IMR-90 (cell line): ENCODE data around the gene TMOD1. TPM values are rescaled to one million over a fixed set of nuclear protein-coding genes. Genes with fewer than 3 reads are reported as not detected.
A peak's percentile ranks its signal among the peaks of the same experiment; 100 is the strongest.
"Not testable (repeated sequence)": the region's sequence is repeated elsewhere in the genome, so short reads cannot be mapped to it uniquely, and the experiment has no call there.

Experiments
- ATAC-seq: fragments of 200-7000 bp; cut with Tn5 transposase; 2 replicates; pipeline ENCODE4 v1.9.1; 2020; ENCODE audit warnings: low read depth, mild to moderate bottlenecking, moderate library complexity
- BruUV-seq: library from RNA; stranded (reverse); fragments of 400-500 nt; replicated peaks from 2 replicates; lab custom pipeline; 2021; lab: Mats Ljungman, UMichigan
- CTCF ChIA-PET: fragments of 300-600 bp; formaldehyde crosslinking; extraction: SDS; loops from one replicate; lab custom pipeline; 2021; ENCODE audit warnings: antibody characterized with exemption; lab: Yijun Ruan, JAX
- POLR2A ChIA-PET: fragments of 300-600 bp; sonication (Branson Sonifier 250); formaldehyde crosslinking; loops from one replicate; lab custom pipeline; 2022; ENCODE audit warnings: antibody characterized with exemption; ENCODE audit not compliant: unreplicated experiment; lab: Charles Lee
- DNase-seq: peaks from one replicate; pipeline ENCODE4 v3.0.0; 2013
- H2AFZ ChIP-seq: replicated peaks from 2 replicates; pipeline ENCODE3; 2013; ENCODE audit warnings: low read length, mild to moderate bottlenecking; ENCODE audit not compliant: poor library complexity
- H2AK5ac ChIP-seq: 2 replicates; pipeline ENCODE4 v1.6.1; 2013; ENCODE audit warnings: low read depth, low read length, inconsistent platforms
- H2AK9ac ChIP-seq: replicated peaks from 2 replicates; pipeline ENCODE3; 2013; ENCODE audit warnings: mild to moderate bottlenecking, low read depth, low read length, moderate library complexity; ENCODE audit not compliant: poor library complexity
- H2BK120ac ChIP-seq: 2 replicates; pipeline ENCODE4 v1.6.1; 2013; ENCODE audit warnings: low read depth, low read length, inconsistent platforms
- H2BK15ac ChIP-seq: 3 replicates; pipeline ENCODE4 v1.6.1; 2013; ENCODE audit warnings: low read depth, low read length, inconsistent platforms
- H2BK20ac ChIP-seq: 2 replicates; pipeline ENCODE4 v1.6.1; 2013; ENCODE audit warnings: low read depth, mild to moderate bottlenecking, inconsistent platforms, low read length, moderate library complexity
- H2BK5ac ChIP-seq: 2 replicates; pipeline ENCODE4 v1.6.1; 2013; ENCODE audit warnings: mild to moderate bottlenecking, low read depth, low read length, inconsistent platforms; ENCODE audit not compliant: poor library complexity, severe bottlenecking
- H3K14ac ChIP-seq: replicated peaks from 2 replicates; pipeline ENCODE4 v1.6.1; 2013; ENCODE audit warnings: low read depth, low read length, inconsistent platforms
- H3K18ac ChIP-seq: 2 replicates; pipeline ENCODE4 v1.6.1; 2013; ENCODE audit warnings: low read depth, low read length, control low read depth
- H3K23ac ChIP-seq: 2 replicates; pipeline ENCODE4 v1.6.1; 2013; ENCODE audit warnings: low read depth, low read length, inconsistent platforms
- H3K27ac ChIP-seq: 2 replicates; pipeline ENCODE4 v1.5.1; 2013; ENCODE audit warnings: mild to moderate bottlenecking, control low read depth, low read length; ENCODE audit not compliant: insufficient read depth
- H3K27me3 ChIP-seq: 2 replicates; pipeline ENCODE4 v1.6.1; 2013; ENCODE audit warnings: low read length; ENCODE audit not compliant: control insufficient read depth, insufficient read depth
- H3K36me3 ChIP-seq: 2 replicates; pipeline ENCODE4 v1.6.1; 2013; ENCODE audit warnings: low read length, mixed read lengths; ENCODE audit not compliant: control insufficient read depth, insufficient read depth
- H3K4ac ChIP-seq: 2 replicates; pipeline ENCODE4 v1.6.1; 2013; ENCODE audit warnings: low read depth, low read length, inconsistent platforms
- H3K4me1 ChIP-seq: 2 replicates; pipeline ENCODE4 v1.6.1; 2013; ENCODE audit warnings: low read length, mixed read lengths; ENCODE audit not compliant: control insufficient read depth, insufficient read depth
- H3K4me2 ChIP-seq: 2 replicates; pipeline ENCODE4 v1.6.1; 2013; ENCODE audit warnings: low read depth, mild to moderate bottlenecking, control low read depth, low read length, moderate library complexity
- H3K4me3 ChIP-seq: 2 replicates; pipeline ENCODE4 v1.5.1; 2013; ENCODE audit warnings: low read depth, mild to moderate bottlenecking, control low read depth, low read length, moderate library complexity; ENCODE audit not compliant: insufficient read depth
- H3K56ac ChIP-seq: 2 replicates; pipeline ENCODE4 v1.6.1; 2013; ENCODE audit warnings: low read length, inconsistent platforms; ENCODE audit not compliant: insufficient read depth; ENCODE audit errors: extremely low read depth
- H3K79me1 ChIP-seq, 2 experiments: 2 replicates each; pipeline ENCODE4 v1.6.1; 2013; ENCODE audit warnings: low read length in 2 of 2, inconsistent platforms in 1 of 2, low read depth in 1 of 2
- H3K9ac ChIP-seq: 2 replicates; pipeline ENCODE4 v1.6.1; 2013; ENCODE audit warnings: low read depth, low read length, control low read depth
- H3K9me1 ChIP-seq: 2 replicates; pipeline ENCODE4 v1.6.1; 2013; ENCODE audit warnings: low read length, inconsistent platforms; ENCODE audit not compliant: insufficient read depth
- H3K9me3 ChIP-seq: 2 replicates; pipeline ENCODE4 v1.6.1; 2013; ENCODE audit warnings: low read length; ENCODE audit not compliant: control insufficient read depth, insufficient read depth
- H4K20me1 ChIP-seq: 2 replicates; pipeline ENCODE4 v1.6.1; 2013; ENCODE audit warnings: low read length, inconsistent platforms; ENCODE audit not compliant: insufficient read depth
- H4K5ac ChIP-seq: 2 replicates; pipeline ENCODE4 v1.6.1; 2013; ENCODE audit warnings: mild to moderate bottlenecking, low read depth, low read length, control low read depth
- H4K8ac ChIP-seq, 2 experiments: 2 replicates each; pipeline ENCODE4 v1.6.1; 2013; ENCODE audit warnings: low read depth in 2 of 2, low read length in 2 of 2, control low read depth in 1 of 2, inconsistent platforms in 1 of 2
- H4K91ac ChIP-seq: 2 replicates; pipeline ENCODE4 v1.6.1; 2013; ENCODE audit warnings: low read depth, low read length, inconsistent platforms; ENCODE audit not compliant: insufficient read depth
- BHLHE40 ChIP-seq: fragments of 150-350 bp; IDR thresholded peaks from 2 replicates; pipeline ENCODE4 v1.6.1; 2016; ENCODE audit warnings: mild to moderate bottlenecking, low read depth, low read length
- MAZ ChIP-seq: IDR thresholded peaks from 2 replicates; pipeline ENCODE4 v1.6.1; 2012; ENCODE audit warnings: low read depth, mild to moderate bottlenecking, low read length, improper control_type of control experiment, moderate library complexity, borderline replicate concordance
- MXI1 ChIP-seq: IDR thresholded peaks from 2 replicates; pipeline ENCODE4 v1.6.1; 2012; ENCODE audit warnings: low read depth, mild to moderate bottlenecking, low read length, moderate library complexity, borderline replicate concordance
- NFE2L2 ChIP-seq: fragments of 150-350 bp; IDR thresholded peaks from 2 replicates; pipeline ENCODE4 v1.6.1; 2016; ENCODE audit warnings: low read depth, mild to moderate bottlenecking, low read length
- RAD21 ChIP-seq: IDR thresholded peaks from 2 replicates; pipeline ENCODE4 v1.6.1; 2012; ENCODE audit warnings: low read length, improper control_type of control experiment
- RFX5 ChIP-seq: IDR thresholded peaks from 2 replicates; pipeline ENCODE4 v1.8.0; 2012; ENCODE audit warnings: low read depth, mild to moderate bottlenecking, low read length, moderate library complexity
- WGBS, 2 experiments: methylation state at CpG; one replicate each; pipeline versions ENCODE4 v1.1.5 to v1.1.7; 2013; ENCODE audit warnings: missing lambda C conversion rate in 2 of 2; ENCODE audit not compliant: insufficient read length in 1 of 2; ENCODE audit errors: extremely low coverage in 2 of 2; 5-methylcytosine and 5-hydroxymethylcytosine counted together
- dilution Hi-C: fragments of 300-500 bp; cut with HindIII; formaldehyde crosslinking; loops from one replicate; pipeline ENCODE4 v1.14.3; 2018; ENCODE audit warnings: low sequenced_read_pairs; ENCODE audit not compliant: unreplicated experiment
- in situ Hi-C: fragments of 300-500 bp; cut with MboI; formaldehyde crosslinking; loops from 3 replicates; pipeline ENCODE4 v1.14.3; 2019; ENCODE audit warnings: low sequenced_read_pairs, inconsistent platforms, mixed read lengths
- intact Hi-C: fragments of 100-400 bp; cut with micrococcal nuclease; formaldehyde crosslinking; loops from 2 replicates; pipeline ENCODE4 v1.10.0; 2022
- polyA plus RNA-seq, 3 experiments: library from polyadenylated mRNA; depleted of rRNA; stranded (reverse); fragments of >200 nt; gene quantifications; 2 replicates each; pipeline ENCODE4 v1.2.3, GENCODE V29; 2012; ENCODE audit warnings: low replicate concordance in 1 of 3
- total RNA-seq: library from RNA; depleted of rRNA; stranded (reverse); fragments of >200 nt; gene quantifications from 2 replicates; pipeline ENCODE4 v1.2.3, GENCODE V29; 2012

Gene TMOD1
- total and polyA plus RNA-seq, 2 of the 4 experiments (the other 2 are of a cell fraction) = 0.18 to 0.38 TPM

DNA sequence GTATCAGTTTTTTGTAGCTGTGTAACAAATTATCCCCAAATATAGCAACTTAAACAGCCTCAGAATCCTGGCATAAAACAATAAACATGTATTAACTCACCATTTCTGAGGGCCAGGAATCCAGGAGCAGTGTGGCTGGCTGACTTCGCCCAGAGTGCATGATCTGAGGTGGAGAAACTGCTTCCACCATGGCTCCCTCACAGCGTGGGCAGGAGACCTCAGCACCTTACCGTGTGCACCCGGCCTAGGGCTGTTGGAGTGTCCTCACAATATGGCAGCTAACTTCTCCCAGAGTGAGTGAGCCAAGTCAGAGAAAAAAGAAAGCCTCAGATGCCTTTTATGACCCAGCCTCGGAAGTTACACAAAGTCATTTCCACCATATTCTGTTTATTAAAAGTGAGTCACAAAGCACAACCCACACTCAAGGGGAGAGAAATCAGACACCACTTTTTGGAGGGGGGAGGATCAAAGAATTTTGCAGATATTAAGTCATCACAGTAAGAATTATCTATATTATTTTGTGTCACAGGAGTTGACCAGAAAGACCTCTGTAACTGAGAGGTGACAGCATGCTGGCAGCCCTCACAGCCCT is 72.1 kb downstream of the TMOD1 start:
- Histone ChIP-seq H3K27ac (no peak overlapping the region), H3K4ac (no peak overlapping the region), H2BK5ac (no peak overlapping the region), H4K5ac (no peak overlapping the region), H4K91ac (no peak overlapping the region), H2BK15ac (no peak overlapping the region), H3K9me3 (no peaks in the 10 kb centered on the region), H4K8ac (no peak overlapping the region), H3K9me1 (no peaks in the 10 kb centered on the region; the same call in 1 of the 2 replicates), H2AK9ac (no peak overlapping the region), H3K14ac (no peak overlapping the region), H3K4me3 (no peak overlapping the region), H3K9ac (no peak overlapping the region), H3K4me2 (no peak overlapping the region), H3K79me1 (no peaks in the 10 kb centered on the region), H3K56ac (no peak overlapping the region), H3K4me1 (peaks cover 2% of the 10 kb centered on the region; the same call in 1 of the 2 replicates), H2AFZ (no peak overlapping the region), H3K23ac (no peak overlapping the region), H2BK20ac (no peak overlapping the region), H3K18ac (no peak overlapping the region), H2BK120ac (no peak overlapping the region), H3K36me3 (peaks cover 11% of the 10 kb centered on the region), H2AK5ac (no peak overlapping the region), H3K27me3 (no peaks in the 10 kb centered on the region), H4K20me1 (no peaks in the 10 kb centered on the region)
- intact Hi-C loops (no loop called here), in situ Hi-C loops (no loop called here), dilution Hi-C loops (no loop called here)
- POLR2A ChIA-PET = no interaction called here
- TF ChIP-seq NFE2L2 (no peak), BHLHE40 (no peak), MXI1 (no peak), RAD21 (no peak), MAZ (no peak), RFX5 (no peak)
- BruUV-seq = no TSS peak
- ATAC-seq (no peak; the same call in 1 of the 2 replicates), DNase-seq (peak; percentile 8)
- CTCF ChIA-PET = no interaction called here
- no CpG with 5 or more reads among the region's 5 CpGs for WGBS, 2 experiments

DNA sequence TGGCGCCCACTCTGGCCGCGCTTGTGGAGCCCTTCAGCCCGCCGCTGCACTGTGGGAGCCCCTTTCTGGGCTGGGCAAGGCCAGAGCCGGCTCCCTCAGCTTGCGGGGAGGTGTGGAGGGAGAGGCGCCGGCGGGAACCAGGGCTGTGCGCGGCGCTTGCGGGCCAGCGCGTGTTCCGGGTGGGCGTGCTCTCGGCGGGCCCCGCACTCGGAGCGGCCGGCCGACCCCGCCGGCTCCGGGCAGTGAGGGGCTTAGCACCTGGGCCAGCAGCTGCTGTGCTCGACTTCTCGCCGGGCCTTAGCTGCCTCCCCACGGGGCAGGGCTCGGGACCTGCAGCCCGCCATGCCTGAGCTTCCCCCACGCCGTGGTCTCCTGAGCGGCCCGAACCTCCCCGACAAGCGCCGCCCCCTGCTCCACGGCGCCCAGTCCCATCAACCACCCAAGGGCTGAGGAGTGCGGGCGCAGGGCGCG is 72.7 kb downstream of the TMOD1 start:
- H3K14ac ChIP-seq, H3K23ac ChIP-seq, H3K4me3 ChIP-seq, H3K9ac ChIP-seq, H2BK15ac ChIP-seq, CTCF ChIA-PET, H4K91ac ChIP-seq, H2BK5ac ChIP-seq, H4K8ac ChIP-seq, POLR2A ChIA-PET, H3K18ac ChIP-seq, H2AK9ac ChIP-seq, H2AK5ac ChIP-seq, H3K9me3 ChIP-seq, H4K5ac ChIP-seq, H3K4me2 ChIP-seq, H2BK120ac ChIP-seq, H2BK20ac ChIP-seq, in situ Hi-C loops, H3K4ac ChIP-seq, H3K79me1 ChIP-seq, H2AFZ ChIP-seq, H3K9me1 ChIP-seq, H4K20me1 ChIP-seq, H3K56ac ChIP-seq, intact Hi-C loops, dilution Hi-C loops, ATAC-seq, H3K4me1 ChIP-seq, H3K27me3 ChIP-seq, BruUV-seq, DNase-seq, H3K27ac ChIP-seq, H3K36me3 ChIP-seq: not testable (repeated sequence)
- 70% methylated on average over 2 of the region's 47 CpGs; no CpG with 5 or more reads in 1 of the 2 experiments for WGBS, 2 experiments
